ENCODE data around the gene EPN3. TPM values are rescaled to one million over a fixed set of nuclear protein-coding genes. Genes with fewer than 3 reads are reported as not detected.
A peak's percentile ranks its signal among the peaks of the same experiment; 100 is the strongest.

Gene EPN3
- total and polyA plus RNA-seq, 2 donors = 2.2 to 5.3 TPM

GRCh38 chr17:50559674-50560184 lies 27.2 kb downstream of the EPN3 start:
- Histone ChIP-seq H3K4me1 (ENCODE audit: control insufficient read depth in 2 of 2, insufficient read depth in 2 of 2, low read length in 2 of 2) (peaks cover 5 to 41% of the 10 kb centered on the region in 2 donors), H3K27ac (ENCODE audit: low read depth in 1 of 2, low read length in 1 of 2) (no peak overlapping the region), H3K4me3 (ENCODE audit: low read length in 2 of 2) (peak overlapping the region in 1 of 2 donors; percentile 54), H3K27me3 (ENCODE audit: control insufficient read depth in 2 of 2, insufficient read depth in 1 of 2, low read length in 1 of 2) (peaks cover 79 to 97% of the 10 kb centered on the region in 2 donors), H3K36me3 (ENCODE audit: control insufficient read depth in 2 of 2, insufficient read depth in 2 of 2, low read length in 1 of 2) (no peaks in the 10 kb centered on the region), H3K9me3 (ENCODE audit: control insufficient read depth in 2 of 2, insufficient read depth in 1 of 2, low read length in 1 of 2) (peaks cover 1 to 6% of the 10 kb centered on the region in 2 donors)
- 9% methylated on average over 27 of the region's 27 CpGs for WGBS
- no peak for DNase-seq (ENCODE audit: low read depth in 6 of 9, low spot score in 9 of 9)

- H3K4me3 ChIP-seq (ENCODE audit: low read length in 2 of 2) = peak within 1 kb of the TSS; percentile 5 to 54
- H3K27ac ChIP-seq (ENCODE audit: low read depth in 1 of 2, low read length in 1 of 2) = no peak within 1 kb of the TSS
- 2% methylated on average over 56 of the region's 56 CpGs for WGBS
- H3K27me3 ChIP-seq (ENCODE audit: control insufficient read depth in 2 of 2, insufficient read depth in 1 of 2, low read length in 1 of 2) = peaks cover 83 to 99% of the 10 kb centered on the region in 2 donors
- H3K36me3 ChIP-seq (ENCODE audit: control insufficient read depth in 2 of 2, insufficient read depth in 2 of 2, low read length in 1 of 2) = no peaks in the 10 kb centered on the region
- peak in 8 of 9 donors; percentile 36 to 84 (median 64) for DNase-seq (ENCODE audit: low read depth in 6 of 9, low spot score in 9 of 9)
- peaks cover 1 to 6% of the 10 kb centered on the region in 2 donors for H3K9me3 ChIP-seq (ENCODE audit: control insufficient read depth in 2 of 2, insufficient read depth in 1 of 2, low read length in 1 of 2)
- H3K4me1 ChIP-seq (ENCODE audit: control insufficient read depth in 2 of 2, insufficient read depth in 2 of 2, low read length in 2 of 2) = peaks cover 5 to 42% of the 10 kb centered on the region in 2 donors
Measured at GRCh38 chr17:50560185-50560824, 27.8 kb downstream of the EPN3 start, which contains the start of gene CACNA1G. Gene CACNA1G, plus strand, starts transcription at chr17:50560715. Its CDS starts 745 bp downstream, at chr17:50561460.

GRCh38 chr17:50560931-50561745 lies 28.6 kb downstream of the EPN3 start:
- H3K27me3 ChIP-seq (ENCODE audit: control insufficient read depth in 2 of 2, insufficient read depth in 1 of 2, low read length in 1 of 2) = peaks cover 85 to 100% of the 10 kb centered on the region in 2 donors

GRCh38 chr17:50561746-50562141 lies 29.2 kb downstream of the EPN3 start:
- no peak for DNase-seq (ENCODE audit: low read depth in 6 of 9, low spot score in 9 of 9)
- H3K4me3 ChIP-seq (ENCODE audit: low read length in 2 of 2) = peak overlapping the region in 1 of 2 donors; percentile 54
- no peak overlapping the region for H3K27ac ChIP-seq (ENCODE audit: low read depth in 1 of 2, low read length in 1 of 2)
- H3K4me1 ChIP-seq (ENCODE audit: control insufficient read depth in 2 of 2, insufficient read depth in 2 of 2, low read length in 2 of 2) = peaks cover 5 to 47% of the 10 kb centered on the region in 2 donors
- H3K36me3 ChIP-seq (ENCODE audit: control insufficient read depth in 2 of 2, insufficient read depth in 2 of 2, low read length in 1 of 2) = no peaks in the 10 kb centered on the region
- peaks cover 1 to 6% of the 10 kb centered on the region in 2 donors for H3K9me3 ChIP-seq (ENCODE audit: control insufficient read depth in 2 of 2, insufficient read depth in 1 of 2, low read length in 1 of 2)
- H3K27me3 ChIP-seq (ENCODE audit: control insufficient read depth in 2 of 2, insufficient read depth in 1 of 2, low read length in 1 of 2) = peaks cover 84 to 100% of the 10 kb centered on the region in 2 donors
- WGBS = 2% methylated on average over 27 of the region's 27 CpGs

More at GRCh38 chr17:50560931-50561745, 28.6 kb downstream of the EPN3 start:
- Histone ChIP-seq H3K9me3 (ENCODE audit: control insufficient read depth in 2 of 2, insufficient read depth in 1 of 2, low read length in 1 of 2) (peaks cover 1 to 6% of the 10 kb centered on the region in 2 donors), H3K27ac (ENCODE audit: low read depth in 1 of 2, low read length in 1 of 2) (no peak overlapping the region), H3K4me3 (ENCODE audit: low read length in 2 of 2) (peak overlapping the region in 1 of 2 donors; percentile 54), H3K36me3 (ENCODE audit: control insufficient read depth in 2 of 2, insufficient read depth in 2 of 2, low read length in 1 of 2) (no peaks in the 10 kb centered on the region), H3K4me1 (ENCODE audit: control insufficient read depth in 2 of 2, insufficient read depth in 2 of 2, low read length in 2 of 2) (peaks cover 5 to 47% of the 10 kb centered on the region in 2 donors)
- 2% methylated on average over 88 of the region's 88 CpGs for WGBS
- DNase-seq (ENCODE audit: low read depth in 6 of 9, low spot score in 9 of 9) = no peak

- Histone ChIP-seq H3K36me3 (ENCODE audit: control insufficient read depth in 2 of 2, insufficient read depth in 2 of 2, low read length in 1 of 2) (no peaks in the 10 kb centered on the region), H3K27me3 (ENCODE audit: control insufficient read depth in 2 of 2, insufficient read depth in 1 of 2, low read length in 1 of 2) (peaks cover 77 to 100% of the 10 kb centered on the region in 2 donors), H3K4me3 (ENCODE audit: low read length in 2 of 2) (no peak overlapping the region), H3K9me3 (ENCODE audit: control insufficient read depth in 2 of 2, insufficient read depth in 1 of 2, low read length in 1 of 2) (peaks cover 1 to 6% of the 10 kb centered on the region in 2 donors), H3K4me1 (ENCODE audit: control insufficient read depth in 2 of 2, insufficient read depth in 2 of 2, low read length in 2 of 2) (peaks cover 5 to 47% of the 10 kb centered on the region in 2 donors), H3K27ac (ENCODE audit: low read depth in 1 of 2, low read length in 1 of 2) (no peak overlapping the region)
- no peak for DNase-seq (ENCODE audit: low read depth in 6 of 9, low spot score in 9 of 9)
- 14% methylated on average over 22 of the region's 22 CpGs for WGBS
Measured at GRCh38 chr17:50562242-50563091, 29.9 kb downstream of the EPN3 start.

- peaks cover 70 to 100% of the 10 kb centered on the region in 2 donors for H3K27me3 ChIP-seq (ENCODE audit: control insufficient read depth in 2 of 2, insufficient read depth in 1 of 2, low read length in 1 of 2)
Measured at GRCh38 chr17:50563092-50563511, 30.6 kb downstream of the EPN3 start.

GRCh38 chr17:50564916-50565315 lies 32.4 kb downstream of the EPN3 start:
- Histone ChIP-seq H3K36me3 (ENCODE audit: control insufficient read depth in 2 of 2, insufficient read depth in 2 of 2, low read length in 1 of 2) (no peaks in the 10 kb centered on the region), H3K27me3 (ENCODE audit: control insufficient read depth in 2 of 2, insufficient read depth in 1 of 2, low read length in 1 of 2) (peaks cover 52 to 90% of the 10 kb centered on the region in 2 donors), H3K27ac (ENCODE audit: low read depth in 1 of 2, low read length in 1 of 2) (no peak overlapping the region), H3K9me3 (ENCODE audit: control insufficient read depth in 2 of 2, insufficient read depth in 1 of 2, low read length in 1 of 2) (peaks cover 0 to 3% of the 10 kb centered on the region in 2 donors), H3K4me1 (ENCODE audit: control insufficient read depth in 2 of 2, insufficient read depth in 2 of 2, low read length in 2 of 2) (peaks cover 5 to 33% of the 10 kb centered on the region in 2 donors), H3K4me3 (ENCODE audit: low read length in 2 of 2) (no peak overlapping the region)
- 40% methylated on average over 19 of the region's 19 CpGs for WGBS
- DNase-seq (ENCODE audit: low read depth in 6 of 9, low spot score in 9 of 9) = no peak

More at GRCh38 chr17:50563092-50563511, 30.6 kb downstream of the EPN3 start:
- H3K9me3 ChIP-seq (ENCODE audit: control insufficient read depth in 2 of 2, insufficient read depth in 1 of 2, low read length in 1 of 2) = peaks cover 1 to 6% of the 10 kb centered on the region in 2 donors
- no peaks in the 10 kb centered on the region for H3K36me3 ChIP-seq (ENCODE audit: control insufficient read depth in 2 of 2, insufficient read depth in 2 of 2, low read length in 1 of 2)
- H3K4me3 ChIP-seq (ENCODE audit: low read length in 2 of 2) = no peak overlapping the region
- H3K27ac ChIP-seq (ENCODE audit: low read depth in 1 of 2, low read length in 1 of 2) = no peak overlapping the region
- H3K4me1 ChIP-seq (ENCODE audit: control insufficient read depth in 2 of 2, insufficient read depth in 2 of 2, low read length in 2 of 2) = peaks cover 5 to 47% of the 10 kb centered on the region in 2 donors
- no peak for DNase-seq (ENCODE audit: low read depth in 6 of 9, low spot score in 9 of 9)
- 61% methylated on average over 4 of the region's 4 CpGs for WGBS
